ENCODE results near the gene APOC4. TPM values are rescaled to one million over a fixed set of nuclear protein-coding genes. Genes with fewer than 3 reads are reported as not detected.

Gene APOC4
- total and polyA plus RNA-seq, 2 experiments from 2014 or later = not detected

GRCh38 chr19:44954649-44955504, 12.8 kb downstream of the APOC4 start, which contains the start of gene CLPTM1:
TSS of gene CLPTM1 (plus strand) at chr19:44955380. CDS start at chr19:44955396, 16 bp downstream.
- H3K4me1 ChIP-seq (ENCODE audit: insufficient read depth) = peaks cover 5% of the 10 kb centered on the region
- H3F3A ChIP-seq (replicated peaks; ENCODE audit: low read depth) = peaks cover 20% of the 10 kb centered on the region; the same call in 1 of the 2 replicates
- no peaks in the 10 kb centered on the region for H3K27me3 ChIP-seq (ENCODE audit: insufficient read depth)
- no peaks in the 10 kb centered on the region for H3K36me3 ChIP-seq (ENCODE audit: insufficient read depth)
- Mint-ChIP-seq H3K4me3 (peak within 1 kb of the TSS; percentile 97), H3K9me3 (no peaks in the 10 kb centered on the region; the same call in 2 of the 3 replicates), H3K36me3 (ENCODE audit: low read depth) (no peaks in the 10 kb centered on the region; the same call in 2 of the 3 replicates), H3K27me3 (ENCODE audit: insufficient read depth, low read depth, poor library complexity) (peaks cover 19% of the 10 kb centered on the region), H3K4me1 (peaks cover 24% of the 10 kb centered on the region), H3K27ac (peak within 1 kb of the TSS; percentile 99)
- TF ChIP-seq CREB1 (CRISPR knock-in tag; IDR thresholded peaks at IDR 0.05; ENCODE audit: low read depth) (peak; percentile 88), EZH2phosphoT487 (IDR thresholded peaks at IDR 0.05; ENCODE audit: unreplicated experiment) (no peak), POLR2AphosphoS5 (IDR thresholded peaks at IDR 0.05; ENCODE audit: low read depth) (peak; percentile 70)
- TF ChIP-seq, protein P1, sequence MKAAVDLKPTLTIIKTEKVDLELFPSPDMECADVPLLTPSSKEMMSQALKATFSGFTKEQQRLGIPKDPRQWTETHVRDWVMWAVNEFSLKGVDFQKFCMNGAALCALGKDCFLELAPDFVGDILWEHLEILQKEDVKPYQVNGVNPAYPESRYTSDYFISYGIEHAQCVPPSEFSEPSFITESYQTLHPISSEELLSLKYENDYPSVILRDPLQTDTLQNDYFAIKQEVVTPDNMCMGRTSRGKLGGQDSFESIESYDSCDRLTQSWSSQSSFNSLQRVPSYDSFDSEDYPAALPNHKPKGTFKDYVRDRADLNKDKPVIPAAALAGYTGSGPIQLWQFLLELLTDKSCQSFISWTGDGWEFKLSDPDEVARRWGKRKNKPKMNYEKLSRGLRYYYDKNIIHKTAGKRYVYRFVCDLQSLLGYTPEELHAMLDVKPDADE (IDR thresholded peaks at IDR 0.05) = peak; percentile 71; the same call in 1 of the 2 replicates
- H3K9me2 ChIP-seq (ENCODE audit: insufficient read depth) = no peaks in the 10 kb centered on the region
- peak within 1 kb of the TSS; percentile 83 for H2AFZ ChIP-seq
- H3K79me2 ChIP-seq (replicated peaks; ENCODE audit: insufficient read depth) = peaks cover 45% of the 10 kb centered on the region
- H3K4me3 ChIP-seq = peak within 1 kb of the TSS; percentile 59
- peaks cover 15% of the 10 kb centered on the region for H4K20me1 ChIP-seq (replicated peaks; ENCODE audit: insufficient read depth)
- H3K27ac ChIP-seq (ENCODE audit: low read depth) = peak within 1 kb of the TSS; percentile 90
- H3K4me2 ChIP-seq = peak within 1 kb of the TSS; percentile 93
- DNase-seq (ENCODE audit: low spot score) (peak; percentile 99), ATAC-seq (peak; percentile 92)

DNA sequence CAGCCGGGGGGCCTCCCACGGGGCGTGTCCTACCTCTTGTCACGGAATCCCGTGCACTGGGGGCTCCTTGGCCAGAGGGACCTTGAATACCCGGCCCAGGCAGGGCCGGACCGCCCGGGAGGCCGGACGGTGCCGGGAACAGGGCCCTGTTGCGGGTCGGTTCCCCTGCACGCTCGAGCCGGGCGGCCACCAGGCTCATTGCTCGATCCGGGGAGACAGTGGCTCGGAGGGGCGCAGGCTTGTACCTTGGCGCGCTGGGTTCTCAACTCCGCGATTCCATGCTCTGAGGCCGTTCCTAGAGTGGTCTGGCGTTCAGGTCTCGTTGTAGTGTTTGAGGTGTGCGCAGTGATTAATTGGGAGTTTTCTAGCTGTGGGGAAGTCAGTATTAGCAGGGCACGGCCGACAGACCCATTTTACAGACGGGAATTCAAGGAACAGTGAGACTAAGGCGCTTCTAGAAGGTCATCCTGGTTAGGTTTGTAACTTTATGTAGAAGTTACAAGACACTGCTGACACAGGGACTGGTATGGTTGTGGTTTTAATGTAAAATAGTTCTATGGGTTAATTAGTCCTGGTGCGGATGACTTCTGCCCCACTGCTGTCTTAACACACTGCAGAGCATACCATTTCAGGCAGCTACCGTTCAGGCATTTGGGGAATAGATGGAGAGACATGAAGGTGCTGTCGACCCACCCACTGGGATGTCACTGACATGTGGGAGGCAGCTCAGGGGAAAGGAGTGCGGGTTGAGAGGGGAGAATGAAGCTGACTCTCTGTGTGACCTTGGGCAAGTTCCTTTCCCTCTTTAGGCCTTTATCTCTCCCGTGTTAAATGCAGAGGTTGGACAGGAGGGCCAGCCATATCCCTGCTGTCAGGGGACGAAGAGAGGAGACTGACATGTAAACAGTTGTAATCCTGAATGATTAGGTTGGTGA, 13.7 kb downstream of the APOC4 start:
- no peaks in the 10 kb centered on the region for H3K9me2 ChIP-seq (ENCODE audit: insufficient read depth)
- DNase-seq (ENCODE audit: low spot score) = no peak
- peaks cover 15% of the 10 kb centered on the region for H4K20me1 ChIP-seq (replicated peaks; ENCODE audit: insufficient read depth)
- H3K79me2 ChIP-seq (replicated peaks; ENCODE audit: insufficient read depth) = peaks cover 53% of the 10 kb centered on the region
- H3F3A ChIP-seq (replicated peaks; ENCODE audit: low read depth) = peaks cover 20% of the 10 kb centered on the region; the same call in 1 of the 2 replicates
- Mint-ChIP-seq H3K27ac (peak overlapping the region; percentile 60), H3K9me3 (no peaks in the 10 kb centered on the region; the same call in 2 of the 3 replicates), H3K4me1 (peaks cover 24% of the 10 kb centered on the region), H3K36me3 (ENCODE audit: low read depth) (no peaks in the 10 kb centered on the region; the same call in 2 of the 3 replicates), H3K4me3 (peak overlapping the region; percentile 97), H3K27me3 (ENCODE audit: insufficient read depth, low read depth, poor library complexity) (peaks cover 17% of the 10 kb centered on the region)
- H3K4me3 ChIP-seq = peak overlapping the region; percentile 59
- peak overlapping the region; percentile 93 for H3K4me2 ChIP-seq
- peak; percentile 35 for ATAC-seq
- no peaks in the 10 kb centered on the region for H3K36me3 ChIP-seq (ENCODE audit: insufficient read depth)
- no peaks in the 10 kb centered on the region for H3K27me3 ChIP-seq (ENCODE audit: insufficient read depth)
- peak overlapping the region; percentile 83; the same call in 1 of the 2 replicates for H2AFZ ChIP-seq
- TF ChIP-seq NANOG (IDR thresholded peaks at IDR 0.05; ENCODE audit: borderline replicate concordance) (no peak), JUNB (IDR thresholded peaks at IDR 0.05; ENCODE audit: unreplicated experiment) (no peak)
- H3K27ac ChIP-seq (ENCODE audit: low read depth) = peak overlapping the region; percentile 55; the same call in 1 of the 2 replicates
- H3K4me1 ChIP-seq (ENCODE audit: insufficient read depth) = peaks cover 5% of the 10 kb centered on the region

Measured in GM23338 (cell line).